Neuronal stem cell (in vitro differentiated cells): ENCODE measurements around the gene TARDBP.

Experiments used
- DNase-seq: peaks from one replicate; pipeline ENCODE4 v3.0.0-alpha.2; 2013; ENCODE audit warnings: low spot score
- H2AFZ ChIP-seq: one replicate; pipeline ENCODE4 v1.6.1; 2013; ENCODE audit warnings: mild to moderate bottlenecking, low read length, inconsistent platforms
- H2AK5ac ChIP-seq: 2 replicates; pipeline ENCODE4 v1.6.1; 2013; ENCODE audit warnings: low read depth, mild to moderate bottlenecking, inconsistent platforms, low read length, moderate library complexity, mixed read lengths
- H2BK120ac ChIP-seq: 2 replicates; pipeline ENCODE4 v1.6.1; 2013; ENCODE audit warnings: low read depth, mild to moderate bottlenecking, inconsistent platforms, low read length, moderate library complexity, mixed read lengths
- H2BK12ac ChIP-seq: one replicate; pipeline ENCODE4 v1.6.1; 2013; ENCODE audit warnings: low read length, inconsistent platforms
- H2BK15ac ChIP-seq: 2 replicates; pipeline ENCODE4 v1.6.1; 2013; ENCODE audit warnings: mild to moderate bottlenecking, low read length, inconsistent platforms, mixed read lengths
- H2BK5ac ChIP-seq: one replicate; pipeline ENCODE4 v1.6.1; 2013; ENCODE audit warnings: inconsistent platforms, mild to moderate bottlenecking, low read length, moderate library complexity
- H3K14ac ChIP-seq: one replicate; pipeline ENCODE4 v1.6.1; 2013; ENCODE audit warnings: low read length, inconsistent platforms
- H3K18ac ChIP-seq: 2 replicates; pipeline ENCODE4 v1.6.1; 2013; ENCODE audit warnings: low read length, inconsistent platforms
- H3K23ac ChIP-seq: 2 replicates; pipeline ENCODE4 v1.6.1; 2013; ENCODE audit warnings: low read depth, mild to moderate bottlenecking, mixed read lengths, low read length, inconsistent platforms; ENCODE audit not compliant: poor library complexity
- H3K27ac ChIP-seq: replicated peaks from 3 replicates; pipeline ENCODE4 v1.5.1; 2013; ENCODE audit warnings: low read length, inconsistent platforms
- H3K27me3 ChIP-seq, 3 experiments: 2 replicates each; pipeline ENCODE4 v1.6.1; 2013; ENCODE audit warnings: low read length in 3 of 3, mild to moderate bottlenecking in 2 of 3, inconsistent platforms in 1 of 3, low read depth in 1 of 3, mixed read lengths in 1 of 3, moderate library complexity in 1 of 3; ENCODE audit not compliant: control insufficient read depth in 3 of 3, insufficient read depth in 3 of 3
- H3K36me3 ChIP-seq, 2 donors: replicated peaks in 1 of 2; 2 replicates each; pipeline ENCODE4 v1.6.1; 2013; ENCODE audit warnings: low read length in 2 of 2; ENCODE audit not compliant: control insufficient read depth in 2 of 2, insufficient read depth in 2 of 2
- H3K4ac ChIP-seq: 2 replicates; pipeline ENCODE4 v1.6.1; 2013; ENCODE audit warnings: inconsistent platforms, mild to moderate bottlenecking, low read length, moderate library complexity
- H3K4me1 ChIP-seq, 2 donors: 1 replicate in 1 of 2; 2 replicates in 1 of 2; pipeline ENCODE4 v1.6.1; 2013; ENCODE audit warnings: low read length in 2 of 2, low read depth in 1 of 2; ENCODE audit not compliant: control insufficient read depth in 2 of 2, insufficient read depth in 1 of 2
- H3K4me2 ChIP-seq: one replicate; pipeline ENCODE4 v1.6.1; 2013; ENCODE audit warnings: mild to moderate bottlenecking, low read length, inconsistent platforms; ENCODE audit not compliant: insufficient read depth, poor library complexity, severe bottlenecking
- H3K4me3 ChIP-seq, 2 donors: 2 replicates each; pipeline ENCODE4 v1.5.1; 2013; ENCODE audit warnings: low read length in 2 of 2, mild to moderate bottlenecking in 2 of 2, inconsistent platforms in 1 of 2, moderate library complexity in 1 of 2
- H3K79me1 ChIP-seq: one replicate; pipeline ENCODE4 v1.6.1; 2013; ENCODE audit warnings: low read depth, mild to moderate bottlenecking, inconsistent platforms, low read length, moderate library complexity
- H3K9ac ChIP-seq: one replicate; pipeline ENCODE4 v1.6.1; 2013; ENCODE audit warnings: mild to moderate bottlenecking, low read depth, low read length, inconsistent platforms; ENCODE audit not compliant: poor library complexity
- H3K9me3 ChIP-seq, 2 donors: replicated peaks in 1 of 2; 2 replicates each; pipeline versions ENCODE3 to v1.6.1; 2013; ENCODE audit warnings: low read length in 2 of 2, mild to moderate bottlenecking in 2 of 2, inconsistent platforms in 1 of 2, low read depth in 1 of 2, mixed read lengths in 1 of 2, moderate library complexity in 1 of 2; ENCODE audit not compliant: control insufficient read depth in 2 of 2, insufficient read depth in 1 of 2
- H4K8ac ChIP-seq: one replicate; pipeline ENCODE4 v1.6.1; 2013; ENCODE audit warnings: low read depth, mild to moderate bottlenecking, inconsistent platforms, low read length, moderate library complexity
- H4K91ac ChIP-seq: one replicate; pipeline ENCODE4 v1.6.1; 2013; ENCODE audit warnings: low read length, low read depth, mild to moderate bottlenecking, inconsistent platforms; ENCODE audit not compliant: poor library complexity
- WGBS, 2 donors: extraction: QIAGEN DNeasy Blood & Tissue Kit; methylation state at CpG; one replicate each; pipeline ENCODE4 v1.1.7; 2013; ENCODE audit warnings: missing lambda C conversion rate in 2 of 2, mixed read lengths in 1 of 2; ENCODE audit not compliant: insufficient read length in 2 of 2, insufficient replicate concordance in 1 of 2; ENCODE audit errors: extremely low coverage in 2 of 2; 5-methylcytosine and 5-hydroxymethylcytosine counted together

The TARDBP gene

DNA sequence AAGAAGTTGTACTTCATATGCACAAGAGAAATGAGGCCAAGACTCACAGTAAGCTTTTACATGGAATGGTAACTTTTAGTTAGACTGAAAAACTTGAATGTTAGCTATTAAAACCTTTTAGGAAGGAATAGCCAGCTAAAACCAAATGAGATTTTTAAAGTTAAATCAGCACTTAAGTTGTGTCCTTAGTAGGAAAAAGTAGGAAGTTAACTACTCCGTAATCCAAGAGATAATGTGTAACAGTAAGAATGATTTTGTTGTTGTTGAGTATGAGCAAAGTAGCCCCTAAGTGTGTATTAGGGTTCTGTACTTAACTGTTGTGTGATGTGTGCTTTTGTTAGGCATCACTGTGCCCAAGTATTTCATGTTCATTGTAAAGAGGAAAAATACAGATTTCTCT is 13.2 kb downstream of the TARDBP start:
- WGBS, 2 donors = no CpG with 5 or more reads among the region's 1 CpG
- H2AK5ac ChIP-seq = no peak overlapping the region
- H4K91ac ChIP-seq = no peak overlapping the region
- H3K4me1 ChIP-seq = no peaks in the 10 kb centered on the region
- H3K4ac ChIP-seq = no peak overlapping the region
- H2BK120ac ChIP-seq = no peak overlapping the region
- H4K8ac ChIP-seq = no peak overlapping the region
- no peak overlapping the region for H3K14ac ChIP-seq
- H3K79me1 ChIP-seq = peaks cover under 1% of the 10 kb centered on the region
- H2BK15ac ChIP-seq = no peak overlapping the region
- no peak overlapping the region for H3K9ac ChIP-seq
- no peak overlapping the region for H3K4me2 ChIP-seq
- H3K23ac ChIP-seq = no peak overlapping the region
- H3K18ac ChIP-seq = no peak overlapping the region
- H3K36me3 ChIP-seq = peaks cover 27 to 92% of the 10 kb centered on the region in 2 donors
- H3K27ac ChIP-seq = no peak overlapping the region
- H2BK12ac ChIP-seq = no peak overlapping the region
- H3K4me3 ChIP-seq = no peak overlapping the region
- H2AFZ ChIP-seq = no peak overlapping the region
- no peak overlapping the region for H2BK5ac ChIP-seq
- no peaks in the 10 kb centered on the region for H3K9me3 ChIP-seq
- DNase-seq = no peak
- no peaks in the 10 kb centered on the region for H3K27me3 ChIP-seq

- Histone ChIP-seq H3K36me3 (peaks cover 23 to 92% of the 10 kb centered on the region in 2 donors), H3K18ac (no peak overlapping the region), H4K91ac (no peak overlapping the region), H3K23ac (no peak overlapping the region), H3K4me2 (no peak overlapping the region), H2BK15ac (no peak overlapping the region), H2AK5ac (no peak overlapping the region), H3K9me3 (no peaks in the 10 kb centered on the region), H2BK12ac (no peak overlapping the region), H3K4me3 (no peak overlapping the region), H3K79me1 (peaks cover 3% of the 10 kb centered on the region), H2BK120ac (no peak overlapping the region), H3K27me3 (no peaks in the 10 kb centered on the region), H2BK5ac (no peak overlapping the region), H3K4me1 (no peaks in the 10 kb centered on the region), H3K27ac (no peak overlapping the region), H4K8ac (no peak overlapping the region), H3K4ac (no peak overlapping the region), H2AFZ (no peak overlapping the region), H3K14ac (no peak overlapping the region), H3K9ac (no peak overlapping the region)
- no CpG with 5 or more reads among the region's 1 CpG for WGBS, 2 donors
- no peak for DNase-seq
Observed at GRCh38 chr1:11026052-11026451, 13.6 kb downstream of the TARDBP start.

- Histone ChIP-seq H2BK15ac (no peak overlapping the region), H3K4me3 (no peak overlapping the region), H3K4me1 (no peaks in the 10 kb centered on the region), H2BK120ac (no peak overlapping the region), H3K4me2 (no peak overlapping the region), H3K36me3 (peaks cover 17 to 84% of the 10 kb centered on the region in 2 donors), H4K8ac (no peak overlapping the region), H3K23ac (no peak overlapping the region), H2BK12ac (no peak overlapping the region), H3K27ac (no peak overlapping the region), H3K18ac (no peak overlapping the region), H2AFZ (no peak overlapping the region), H3K27me3 (no peaks in the 10 kb centered on the region), H2AK5ac (no peak overlapping the region), H2BK5ac (no peak overlapping the region), H3K4ac (no peak overlapping the region), H4K91ac (no peak overlapping the region), H3K9me3 (no peaks in the 10 kb centered on the region), H3K14ac (no peak overlapping the region), H3K9ac (no peak overlapping the region), H3K79me1 (peaks cover 3% of the 10 kb centered on the region)
- no peak for DNase-seq
- WGBS, 2 donors = no CpG with 5 or more reads among the region's 5 CpGs
Observed at GRCh38 chr1:11026903-11027302, 14.4 kb downstream of the TARDBP start.

DNA sequence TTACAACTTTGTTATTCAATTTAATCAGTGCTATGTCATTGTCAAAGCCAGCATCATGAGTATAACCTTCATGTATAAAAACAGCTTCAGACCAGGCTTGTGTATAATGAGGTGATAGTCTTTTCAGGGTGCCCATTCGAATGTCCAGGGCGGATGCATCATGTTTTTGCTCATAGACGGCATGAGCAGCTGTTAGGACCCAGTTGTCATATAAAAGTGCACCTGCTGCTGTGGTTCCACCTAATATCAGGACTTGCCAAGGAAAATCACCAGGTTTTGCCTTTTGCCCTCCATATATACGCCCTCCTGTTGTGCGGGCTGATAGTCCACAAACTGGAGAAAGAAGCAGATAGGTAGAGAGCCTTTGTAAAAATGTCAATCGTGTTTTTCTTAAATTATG is 14.9 kb downstream of the TARDBP start:
- Histone ChIP-seq H2AFZ (no peak overlapping the region), H3K4ac (no peak overlapping the region), H4K91ac (no peak overlapping the region), H2BK120ac (no peak overlapping the region), H3K9ac (no peak overlapping the region), H2AK5ac (no peak overlapping the region), H3K27ac (no peak overlapping the region), H4K8ac (no peak overlapping the region), H3K4me2 (no peak overlapping the region), H3K36me3 (peaks cover 13 to 79% of the 10 kb centered on the region in 2 donors), H2BK12ac (no peak overlapping the region), H3K23ac (no peak overlapping the region), H3K79me1 (peaks cover 3% of the 10 kb centered on the region), H3K18ac (no peak overlapping the region), H2BK5ac (no peak overlapping the region), H3K4me3 (no peak overlapping the region), H3K4me1 (no peaks in the 10 kb centered on the region), H2BK15ac (no peak overlapping the region), H3K9me3 (no peaks in the 10 kb centered on the region), H3K14ac (no peak overlapping the region), H3K27me3 (no peaks in the 10 kb centered on the region)
- no peak for DNase-seq
- no CpG with 5 or more reads among the region's 6 CpGs for WGBS, 2 donors
